CD4-positive, alpha-beta T cell treated with Interleukin-4 for 4 hours (primary cell): ENCODE data around the gene ZNF652.

Source experiments
- DNase-seq: peaks from one replicate; pipeline ENCODE4 v3.0.0-alpha.2; 2020

ZNF652 gene

GRCh38 chr17:49258394-49258793 is 103.7 kb downstream of the ZNF652 start:
- no peak for DNase-seq

- DNase-seq, result no peak
These were observed 106.9 kb downstream of the ZNF652 start for GRCh38 chr17:49255125-49255524.

GRCh38 chr17:49254066-49254465 is 108.0 kb downstream of the ZNF652 start:
- DNase-seq, result no peak

- no peak for DNase-seq
These were observed 109.8 kb downstream of the ZNF652 start for GRCh38 chr17:49252148-49252695.

GRCh38 chr17:49249890-49250522 is 112.0 kb downstream of the ZNF652 start:
- DNase-seq, result no peak

GRCh38 chr17:49249292-49249794 is 112.7 kb downstream of the ZNF652 start:
- DNase-seq, result no peak

GRCh38 chr17:49247944-49248343 is 114.1 kb downstream of the ZNF652 start:
- DNase-seq, result no peak

GRCh38 chr17:49244839-49245238 is 117.2 kb downstream of the ZNF652 start:
- DNase-seq, result no peak
